GM23338 (cell line): ENCODE results near the gene NDEL1. TPM values are rescaled to one million over a fixed set of nuclear protein-coding genes. Genes with fewer than 3 reads are reported as not detected.
A peak's percentile ranks its signal among the peaks of the same experiment; 100 is the strongest.

Experiments
- ATAC-seq: fragments of 200-7000 bp; cut with Tn5 transposase; 3 replicates; pipeline ENCODE4 v1.9.1; 2020
- DNase-seq: peaks from one replicate; pipeline ENCODE4 v3.0.0-alpha.2; 2015; ENCODE audit warnings: low spot score
- H2AFZ ChIP-seq: fragments of 200-600 bp; sonication (generic); 2 replicates; pipeline ENCODE4 v1.8.0; 2016; ENCODE audit warnings: antibody characterized with exemption, mild to moderate bottlenecking, moderate library complexity
- H3F3A ChIP-seq: fragments of 200-600 bp; sonication (generic); replicated peaks from 2 replicates; pipeline ENCODE4 v1.8.0; 2017; ENCODE audit warnings: antibody characterized with exemption, mixed run types, low read depth
- H3K27ac ChIP-seq: fragments of 200-600 bp; sonication (generic); 2 replicates; pipeline ENCODE4 v1.6.1; 2016; ENCODE audit warnings: low read depth
- H3K27me3 ChIP-seq: fragments of 200-600 bp; sonication (generic); 2 replicates; pipeline ENCODE4 v1.8.0; 2016; ENCODE audit warnings: mild to moderate bottlenecking, mixed run types, moderate library complexity; ENCODE audit not compliant: insufficient read depth
- H3K36me3 ChIP-seq: fragments of 200-600 bp; sonication (generic); 2 replicates; pipeline ENCODE4 v1.8.0; 2016; ENCODE audit warnings: mild to moderate bottlenecking; ENCODE audit not compliant: insufficient read depth
- H3K4me1 ChIP-seq: fragments of 200-600 bp; sonication (generic); 2 replicates; pipeline ENCODE4 v1.8.0; 2016; ENCODE audit warnings: mild to moderate bottlenecking, moderate library complexity; ENCODE audit not compliant: insufficient read depth
- H3K4me2 ChIP-seq: fragments of 200-600 bp; sonication (generic); 2 replicates; pipeline ENCODE4 v1.7.1; 2017; ENCODE audit warnings: mixed run types
- H3K4me3 ChIP-seq: fragments of 200-600 bp; sonication (generic); 2 replicates; pipeline ENCODE4 v1.6.1; 2016; ENCODE audit warnings: mixed run types
- H3K79me2 ChIP-seq: fragments of 200-600 bp; sonication (generic); replicated peaks from 2 replicates; pipeline ENCODE4 v1.8.0; 2017; ENCODE audit warnings: mild to moderate bottlenecking; ENCODE audit not compliant: insufficient read depth
- H3K9me2 ChIP-seq: fragments of 200-600 bp; sonication (generic); 2 replicates; pipeline ENCODE4 v1.8.0; 2017; ENCODE audit not compliant: insufficient read depth
- H4K20me1 ChIP-seq: fragments of 200-600 bp; sonication (generic); replicated peaks from 2 replicates; pipeline ENCODE4 v1.8.0; 2017; ENCODE audit warnings: mild to moderate bottlenecking; ENCODE audit not compliant: insufficient read depth
- H3K27ac Mint-ChIP-seq: 2 replicates; pipeline ENCODE4 v1.8.0; 2020; ENCODE audit warnings: inconsistent platforms, mild to moderate bottlenecking, moderate library complexity, mixed read lengths
- H3K27me3 Mint-ChIP-seq: 3 replicates; pipeline ENCODE4 v1.8.0; 2022; ENCODE audit warnings: low read depth, mild to moderate bottlenecking, moderate library complexity, mixed read lengths, inconsistent platforms; ENCODE audit not compliant: insufficient read depth, poor library complexity
- H3K36me3 Mint-ChIP-seq: 3 replicates; pipeline ENCODE4 v1.8.0; 2021; ENCODE audit warnings: low read depth, mild to moderate bottlenecking, inconsistent platforms, moderate library complexity, mixed read lengths
- H3K4me1 Mint-ChIP-seq: 3 replicates; pipeline ENCODE4 v1.8.0; 2020; ENCODE audit warnings: mild to moderate bottlenecking, inconsistent platforms, mixed read lengths
- H3K4me3 Mint-ChIP-seq: 3 replicates; pipeline ENCODE4 v1.8.0; 2021; ENCODE audit warnings: moderate library complexity, mild to moderate bottlenecking, inconsistent platforms, mixed read lengths
- H3K9me3 Mint-ChIP-seq: 3 replicates; pipeline ENCODE4 v1.8.0; 2020; ENCODE audit warnings: moderate library complexity, mild to moderate bottlenecking, inconsistent platforms, mixed read lengths
- EZH2 ChIP-seq: fragments of 200-600 bp; sonication (generic); IDR thresholded peaks from one replicate; pipeline ENCODE4 v1.8.0; 2017; ENCODE audit warnings: antibody characterized with exemption, mild to moderate bottlenecking, low read depth; ENCODE audit not compliant: unreplicated experiment
- JUNB ChIP-seq: IDR thresholded peaks from one replicate; pipeline ENCODE4 v1.6.1; 2016; ENCODE audit warnings: antibody characterized with exemption; ENCODE audit not compliant: unreplicated experiment
- POLR2AphosphoS5 ChIP-seq: IDR thresholded peaks from 2 replicates; pipeline ENCODE4 v1.6.1; 2016; ENCODE audit warnings: antibody characterized with exemption, low read depth
- STAT1 ChIP-seq: IDR thresholded peaks from one replicate; pipeline ENCODE4 v1.6.1; 2016; ENCODE audit warnings: antibody characterized with exemption; ENCODE audit not compliant: unreplicated experiment
- ZNF331 ChIP-seq: fragments of 250-450 bp; sonication (Bioruptor Pico); IDR thresholded peaks from 2 replicates; pipeline ENCODE4 v1.5.0; 2020; ENCODE audit warnings: low read depth, mild to moderate bottlenecking, moderate library complexity
- polyA plus RNA-seq: library from polyadenylated mRNA; unstranded; fragments of >200 nt; fragmentation: Nextera tagmentation; extraction: Ambion mirVana; gene quantifications from 2 replicates; pipeline ENCODE4 v1.2.1, GENCODE V29; 2016
- total RNA-seq: library from RNA; depleted of rRNA; stranded (reverse); fragments of >200 nt; shearing (Covaris generic); gene quantifications from 2 replicates; pipeline ENCODE4 v1.2.3, GENCODE V29; 2014
- TF ChIP-seq, protein P1 (sequence below): IDR thresholded peaks from 2 replicates; pipeline ENCODE4 v1.6.1; 2016; ENCODE audit warnings: antibody characterized with exemption
- TF ChIP-seq, protein P2 (sequence below): fragments of 250-450 bp; sonication (Bioruptor Pico); IDR thresholded peaks from 2 replicates; pipeline ENCODE4 v1.5.0; 2020; ENCODE audit warnings: mild to moderate bottlenecking, moderate library complexity

NDEL1 gene
- total and polyA plus RNA-seq, 2 experiments from 2014 or later: 21.2 to 26.0 TPM

GRCh38 chr17:8436844-8437171 lies 1.1 kb downstream of the NDEL1 start:
- Mint-ChIP-seq H3K27me3 (peaks cover 2% of the 10 kb centered on the region), H3K27ac (peak overlapping the region; percentile 97), H3K36me3 (peaks cover 5% of the 10 kb centered on the region; the same call in 2 of the 3 replicates), H3K9me3 (no peaks in the 10 kb centered on the region), H3K4me3 (peak overlapping the region; percentile 85), H3K4me1 (peaks cover 7% of the 10 kb centered on the region; the same call in 2 of the 3 replicates)
- peak overlapping the region; percentile 72 for H3K4me2 ChIP-seq
- peaks cover 7% of the 10 kb centered on the region for H3K4me1 ChIP-seq
- DNase-seq (no peak), ATAC-seq (no peak)
- no peak overlapping the region for H3K27ac ChIP-seq
- H3F3A ChIP-seq: no peaks in the 10 kb centered on the region
- peak overlapping the region; percentile 96 for H3K4me3 ChIP-seq
- peaks cover 5% of the 10 kb centered on the region; the same call in 1 of the 2 replicates for H4K20me1 ChIP-seq
- H2AFZ ChIP-seq: no peak overlapping the region
- no peak for TF ChIP-seq JUNB
- no peaks in the 10 kb centered on the region for H3K9me2 ChIP-seq
- no peaks in the 10 kb centered on the region for H3K27me3 ChIP-seq
- H3K79me2 ChIP-seq: peaks cover 53% of the 10 kb centered on the region
- H3K36me3 ChIP-seq: no peaks in the 10 kb centered on the region

DNA sequence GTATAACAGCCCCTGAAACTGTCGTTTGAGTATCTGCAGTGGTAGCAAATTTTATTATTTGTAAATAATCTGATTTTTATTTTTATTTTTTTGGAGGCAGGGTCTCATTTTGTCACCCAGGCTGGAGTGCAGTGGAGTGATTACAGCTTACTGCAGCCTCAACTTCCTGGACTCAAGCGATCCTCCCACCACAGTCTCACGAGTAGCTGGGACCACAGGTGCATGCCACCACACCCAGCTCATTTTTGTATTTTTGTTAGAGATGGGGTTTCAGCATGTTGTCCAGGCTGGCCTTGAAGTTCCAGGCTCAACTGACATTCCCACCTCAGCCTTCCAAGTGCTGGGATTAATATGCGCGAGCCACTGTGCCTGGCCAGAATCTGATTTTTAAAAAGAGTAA lies 2.8 kb downstream of the NDEL1 start:
- H3K4me1 Mint-ChIP-seq: peaks cover 7% of the 10 kb centered on the region; the same call in 2 of the 3 replicates
- H3K79me2 ChIP-seq: peaks cover 68% of the 10 kb centered on the region
- no peaks in the 10 kb centered on the region for H3K9me2 ChIP-seq
- H3K27ac Mint-ChIP-seq: no peak overlapping the region
- peaks cover 5% of the 10 kb centered on the region; the same call in 2 of the 3 replicates for H3K36me3 Mint-ChIP-seq
- H3K4me2 ChIP-seq: no peak overlapping the region
- TF ChIP-seq JUNB (no peak), EZH2 (no peak), POLR2AphosphoS5 (no peak), ZNF331 (CRISPR knock-in tag) (no peak), STAT1 (no peak)
- TF ChIP-seq, protein P1, sequence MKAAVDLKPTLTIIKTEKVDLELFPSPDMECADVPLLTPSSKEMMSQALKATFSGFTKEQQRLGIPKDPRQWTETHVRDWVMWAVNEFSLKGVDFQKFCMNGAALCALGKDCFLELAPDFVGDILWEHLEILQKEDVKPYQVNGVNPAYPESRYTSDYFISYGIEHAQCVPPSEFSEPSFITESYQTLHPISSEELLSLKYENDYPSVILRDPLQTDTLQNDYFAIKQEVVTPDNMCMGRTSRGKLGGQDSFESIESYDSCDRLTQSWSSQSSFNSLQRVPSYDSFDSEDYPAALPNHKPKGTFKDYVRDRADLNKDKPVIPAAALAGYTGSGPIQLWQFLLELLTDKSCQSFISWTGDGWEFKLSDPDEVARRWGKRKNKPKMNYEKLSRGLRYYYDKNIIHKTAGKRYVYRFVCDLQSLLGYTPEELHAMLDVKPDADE: no peak
- TF ChIP-seq, protein P2, sequence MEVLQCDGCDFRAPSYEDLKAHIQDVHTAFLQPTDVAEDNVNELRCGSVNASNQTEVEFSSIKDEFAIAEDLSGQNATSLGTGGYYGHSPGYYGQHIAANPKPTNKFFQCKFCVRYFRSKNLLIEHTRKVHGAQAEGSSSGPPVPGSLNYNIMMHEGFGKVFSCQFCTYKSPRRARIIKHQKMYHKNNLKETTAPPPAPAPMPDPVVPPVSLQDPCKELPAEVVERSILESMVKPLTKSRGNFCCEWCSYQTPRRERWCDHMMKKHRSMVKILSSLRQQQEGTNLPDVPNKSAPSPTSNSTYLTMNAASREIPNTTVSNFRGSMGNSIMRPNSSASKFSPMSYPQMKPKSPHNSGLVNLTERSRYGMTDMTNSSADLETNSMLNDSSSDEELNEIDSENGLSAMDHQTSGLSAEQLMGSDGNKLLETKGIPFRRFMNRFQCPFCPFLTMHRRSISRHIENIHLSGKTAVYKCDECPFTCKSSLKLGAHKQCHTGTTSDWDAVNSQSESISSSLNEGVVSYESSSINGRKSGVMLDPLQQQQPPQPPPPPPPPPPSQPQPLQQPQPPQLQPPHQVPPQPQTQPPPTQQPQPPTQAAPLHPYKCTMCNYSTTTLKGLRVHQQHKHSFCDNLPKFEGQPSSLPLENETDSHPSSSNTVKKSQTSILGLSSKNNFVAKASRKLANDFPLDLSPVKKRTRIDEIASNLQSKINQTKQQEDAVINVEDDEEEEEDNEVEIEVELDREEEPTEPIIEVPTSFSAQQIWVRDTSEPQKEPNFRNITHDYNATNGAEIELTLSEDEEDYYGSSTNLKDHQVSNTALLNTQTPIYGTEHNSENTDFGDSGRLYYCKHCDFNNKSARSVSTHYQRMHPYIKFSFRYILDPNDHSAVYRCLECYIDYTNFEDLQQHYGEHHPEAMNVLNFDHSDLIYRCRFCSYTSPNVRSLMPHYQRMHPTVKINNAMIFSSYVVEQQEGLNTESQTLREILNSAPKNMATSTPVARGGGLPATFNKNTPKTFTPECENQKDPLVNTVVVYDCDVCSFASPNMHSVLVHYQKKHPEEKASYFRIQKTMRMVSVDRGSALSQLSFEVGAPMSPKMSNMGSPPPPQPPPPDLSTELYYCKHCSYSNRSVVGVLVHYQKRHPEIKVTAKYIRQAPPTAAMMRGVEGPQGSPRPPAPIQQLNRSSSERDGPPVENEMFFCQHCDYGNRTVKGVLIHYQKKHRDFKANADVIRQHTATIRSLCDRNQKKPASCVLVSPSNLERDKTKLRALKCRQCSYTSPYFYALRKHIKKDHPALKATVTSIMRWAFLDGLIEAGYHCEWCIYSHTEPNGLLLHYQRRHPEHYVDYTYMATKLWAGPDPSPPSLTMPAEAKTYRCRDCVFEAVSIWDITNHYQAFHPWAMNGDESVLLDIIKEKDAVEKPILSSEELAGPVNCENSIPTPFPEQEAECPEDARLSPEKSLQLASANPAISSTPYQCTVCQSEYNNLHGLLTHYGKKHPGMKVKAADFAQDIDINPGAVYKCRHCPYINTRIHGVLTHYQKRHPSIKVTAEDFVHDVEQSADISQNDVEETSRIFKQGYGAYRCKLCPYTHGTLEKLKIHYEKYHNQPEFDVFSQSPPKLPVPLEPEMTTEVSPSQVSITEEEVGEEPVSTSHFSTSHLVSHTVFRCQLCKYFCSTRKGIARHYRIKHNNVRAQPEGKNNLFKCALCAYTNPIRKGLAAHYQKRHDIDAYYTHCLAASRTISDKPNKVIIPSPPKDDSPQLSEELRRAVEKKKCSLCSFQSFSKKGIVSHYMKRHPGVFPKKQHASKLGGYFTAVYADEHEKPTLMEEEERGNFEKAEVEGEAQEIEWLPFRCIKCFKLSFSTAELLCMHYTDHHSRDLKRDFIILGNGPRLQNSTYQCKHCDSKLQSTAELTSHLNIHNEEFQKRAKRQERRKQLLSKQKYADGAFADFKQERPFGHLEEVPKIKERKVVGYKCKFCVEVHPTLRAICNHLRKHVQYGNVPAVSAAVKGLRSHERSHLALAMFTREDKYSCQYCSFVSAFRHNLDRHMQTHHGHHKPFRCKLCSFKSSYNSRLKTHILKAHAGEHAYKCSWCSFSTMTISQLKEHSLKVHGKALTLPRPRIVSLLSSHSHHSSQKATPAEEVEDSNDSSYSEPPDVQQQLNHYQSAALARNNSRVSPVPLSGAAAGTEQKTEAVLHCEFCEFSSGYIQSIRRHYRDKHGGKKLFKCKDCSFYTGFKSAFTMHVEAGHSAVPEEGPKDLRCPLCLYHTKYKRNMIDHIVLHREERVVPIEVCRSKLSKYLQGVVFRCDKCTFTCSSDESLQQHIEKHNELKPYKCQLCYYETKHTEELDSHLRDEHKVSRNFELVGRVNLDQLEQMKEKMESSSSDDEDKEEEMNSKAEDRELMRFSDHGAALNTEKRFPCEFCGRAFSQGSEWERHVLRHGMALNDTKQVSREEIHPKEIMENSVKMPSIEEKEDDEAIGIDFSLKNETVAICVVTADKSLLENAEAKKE: no peak
- no peak overlapping the region for H3K27ac ChIP-seq
- no peak overlapping the region for H2AFZ ChIP-seq
- no peaks in the 10 kb centered on the region for H3K27me3 ChIP-seq
- no peak for ATAC-seq
- H3K9me3 Mint-ChIP-seq: no peaks in the 10 kb centered on the region
- H3K36me3 ChIP-seq: no peaks in the 10 kb centered on the region
- H3F3A ChIP-seq: no peaks in the 10 kb centered on the region
- peaks cover 5% of the 10 kb centered on the region; the same call in 1 of the 2 replicates for H4K20me1 ChIP-seq
- peaks cover 7% of the 10 kb centered on the region for H3K4me1 ChIP-seq
- peaks cover 4% of the 10 kb centered on the region for H3K27me3 Mint-ChIP-seq
- H3K4me3 ChIP-seq: no peak overlapping the region
- no peak for DNase-seq
- H3K4me3 Mint-ChIP-seq: no peak overlapping the region
